Parathyroid adenoma (tissue), 2 donors: ENCODE results near the gene YAP1.

Experiments used
- H2AFZ ChIP-seq: fragments of 300-600 bp; sonication (generic); one replicate; pipeline ENCODE4 v1.7.0; 2017; ENCODE audit warnings: antibody characterized with exemption, mild to moderate bottlenecking
- H3K27ac ChIP-seq: fragments of 300-600 bp; sonication (generic); one replicate; pipeline ENCODE4 v1.7.0; 2017
- H3K27me3 ChIP-seq: fragments of 300-600 bp; sonication (generic); one replicate; pipeline ENCODE4 v1.7.0; 2017; ENCODE audit warnings: low read length; ENCODE audit not compliant: control insufficient read depth, insufficient read depth
- H3K36me3 ChIP-seq: fragments of 300-600 bp; sonication (generic); one replicate; pipeline ENCODE4 v1.7.0; 2017; ENCODE audit warnings: low read length; ENCODE audit not compliant: control insufficient read depth, insufficient read depth
- H3K4me1 ChIP-seq: fragments of 300-600 bp; sonication (generic); one replicate; pipeline ENCODE4 v1.7.0; 2017; ENCODE audit warnings: control low read depth
- H3K4me2 ChIP-seq: fragments of 300-600 bp; sonication (generic); one replicate; pipeline ENCODE4 v1.7.0; 2017; ENCODE audit warnings: low read length
- H3K4me3 ChIP-seq: fragments of 300-600 bp; sonication (generic); one replicate; pipeline ENCODE4 v1.7.0; 2017; ENCODE audit warnings: low read depth, low read length
- H3K79me2 ChIP-seq: fragments of 300-600 bp; sonication (generic); one replicate; pipeline ENCODE4 v1.7.0; 2017; ENCODE audit warnings: control low read depth
- H3K9ac ChIP-seq: fragments of 300-600 bp; sonication (generic); one replicate; pipeline ENCODE4 v1.7.0; 2017; ENCODE audit warnings: mild to moderate bottlenecking
- H3K9me3 ChIP-seq: fragments of 300-600 bp; sonication (generic); one replicate; pipeline ENCODE4 v1.7.0; 2017; ENCODE audit warnings: low read length; ENCODE audit not compliant: control insufficient read depth
- TF ChIP-seq, protein P1 (sequence below): fragments of 300-600 bp; sonication (generic); IDR thresholded peaks from one replicate; pipeline ENCODE4 v1.7.0; 2017; ENCODE audit warnings: antibody characterized with exemption, mild to moderate bottlenecking
- donor health status: primary hyperparathyroidism.

Gene YAP1

GRCh38 chr11:102239911-102240310, 129.7 kb downstream of the YAP1 start:
- Histone ChIP-seq H3K36me3 (no peaks in the 10 kb centered on the region), H3K9ac (no peak overlapping the region), H3K27ac (no peak overlapping the region), H2AFZ (no peak overlapping the region), H3K4me2 (no peak overlapping the region), H3K4me3 (no peak overlapping the region), H3K79me2 (no peaks in the 10 kb centered on the region), H3K4me1 (no peaks in the 10 kb centered on the region), H3K9me3 (no peaks in the 10 kb centered on the region), H3K27me3 (no peaks in the 10 kb centered on the region)
- TF ChIP-seq, protein P1, sequence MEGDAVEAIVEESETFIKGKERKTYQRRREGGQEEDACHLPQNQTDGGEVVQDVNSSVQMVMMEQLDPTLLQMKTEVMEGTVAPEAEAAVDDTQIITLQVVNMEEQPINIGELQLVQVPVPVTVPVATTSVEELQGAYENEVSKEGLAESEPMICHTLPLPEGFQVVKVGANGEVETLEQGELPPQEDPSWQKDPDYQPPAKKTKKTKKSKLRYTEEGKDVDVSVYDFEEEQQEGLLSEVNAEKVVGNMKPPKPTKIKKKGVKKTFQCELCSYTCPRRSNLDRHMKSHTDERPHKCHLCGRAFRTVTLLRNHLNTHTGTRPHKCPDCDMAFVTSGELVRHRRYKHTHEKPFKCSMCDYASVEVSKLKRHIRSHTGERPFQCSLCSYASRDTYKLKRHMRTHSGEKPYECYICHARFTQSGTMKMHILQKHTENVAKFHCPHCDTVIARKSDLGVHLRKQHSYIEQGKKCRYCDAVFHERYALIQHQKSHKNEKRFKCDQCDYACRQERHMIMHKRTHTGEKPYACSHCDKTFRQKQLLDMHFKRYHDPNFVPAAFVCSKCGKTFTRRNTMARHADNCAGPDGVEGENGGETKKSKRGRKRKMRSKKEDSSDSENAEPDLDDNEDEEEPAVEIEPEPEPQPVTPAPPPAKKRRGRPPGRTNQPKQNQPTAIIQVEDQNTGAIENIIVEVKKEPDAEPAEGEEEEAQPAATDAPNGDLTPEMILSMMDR: no peak

DNA sequence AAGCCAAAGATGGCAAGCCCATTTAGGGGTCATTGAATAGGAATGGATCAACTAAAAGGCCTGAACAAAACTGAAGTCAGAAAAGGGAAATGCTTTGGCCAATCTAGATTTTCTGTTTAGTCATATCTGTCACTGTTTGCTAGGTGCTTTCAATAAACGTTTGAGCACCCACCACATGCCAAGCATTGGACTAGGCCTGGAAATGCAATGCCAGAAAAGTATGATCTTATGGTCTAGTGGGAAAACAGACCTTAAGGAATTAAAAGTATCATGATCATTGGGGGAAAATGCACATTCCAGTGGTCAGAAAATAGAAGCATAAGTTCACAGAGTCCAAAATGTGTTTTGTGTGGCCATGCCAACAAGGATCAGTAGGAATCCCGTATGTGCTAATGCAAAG, 130.3 kb downstream of the YAP1 start:
- H3K79me2 ChIP-seq: no peaks in the 10 kb centered on the region
- H3K27ac ChIP-seq: no peak overlapping the region
- H3K9me3 ChIP-seq: no peaks in the 10 kb centered on the region

GRCh38 chr11:102241026-102241425, 130.8 kb downstream of the YAP1 start:
- no peaks in the 10 kb centered on the region for H3K36me3 ChIP-seq
- H3K79me2 ChIP-seq: no peaks in the 10 kb centered on the region
- no peaks in the 10 kb centered on the region for H3K27me3 ChIP-seq
- H3K27ac ChIP-seq: no peak overlapping the region
- no peak overlapping the region for H3K9ac ChIP-seq
- H3K4me1 ChIP-seq: no peaks in the 10 kb centered on the region
- H3K4me3 ChIP-seq: no peak overlapping the region
- TF ChIP-seq, protein P1: no peak
- H3K9me3 ChIP-seq: no peaks in the 10 kb centered on the region
- no peak overlapping the region for H3K4me2 ChIP-seq
- H2AFZ ChIP-seq: no peak overlapping the region

More for the DNA sequence above, 130.3 kb downstream of the YAP1 start:
- Histone ChIP-seq H3K27me3 (no peaks in the 10 kb centered on the region), H3K4me2 (no peak overlapping the region), H3K9ac (no peak overlapping the region), H3K4me3 (no peak overlapping the region), H2AFZ (no peak overlapping the region), H3K36me3 (no peaks in the 10 kb centered on the region), H3K4me1 (no peaks in the 10 kb centered on the region)
- TF ChIP-seq, protein P1: no peak

GRCh38 chr11:102243399-102243884, 133.2 kb downstream of the YAP1 start:
- H3K27ac ChIP-seq: no peak overlapping the region
- H3K9me3 ChIP-seq: no peaks in the 10 kb centered on the region
- no peaks in the 10 kb centered on the region for H3K79me2 ChIP-seq
- no peaks in the 10 kb centered on the region for H3K36me3 ChIP-seq
- H3K27me3 ChIP-seq: no peaks in the 10 kb centered on the region
- no peak overlapping the region for H2AFZ ChIP-seq
- no peak overlapping the region for H3K4me3 ChIP-seq
- H3K4me2 ChIP-seq: no peak overlapping the region
- H3K4me1 ChIP-seq: no peaks in the 10 kb centered on the region
- no peak overlapping the region for H3K9ac ChIP-seq
- TF ChIP-seq, protein P1: no peak

DNA sequence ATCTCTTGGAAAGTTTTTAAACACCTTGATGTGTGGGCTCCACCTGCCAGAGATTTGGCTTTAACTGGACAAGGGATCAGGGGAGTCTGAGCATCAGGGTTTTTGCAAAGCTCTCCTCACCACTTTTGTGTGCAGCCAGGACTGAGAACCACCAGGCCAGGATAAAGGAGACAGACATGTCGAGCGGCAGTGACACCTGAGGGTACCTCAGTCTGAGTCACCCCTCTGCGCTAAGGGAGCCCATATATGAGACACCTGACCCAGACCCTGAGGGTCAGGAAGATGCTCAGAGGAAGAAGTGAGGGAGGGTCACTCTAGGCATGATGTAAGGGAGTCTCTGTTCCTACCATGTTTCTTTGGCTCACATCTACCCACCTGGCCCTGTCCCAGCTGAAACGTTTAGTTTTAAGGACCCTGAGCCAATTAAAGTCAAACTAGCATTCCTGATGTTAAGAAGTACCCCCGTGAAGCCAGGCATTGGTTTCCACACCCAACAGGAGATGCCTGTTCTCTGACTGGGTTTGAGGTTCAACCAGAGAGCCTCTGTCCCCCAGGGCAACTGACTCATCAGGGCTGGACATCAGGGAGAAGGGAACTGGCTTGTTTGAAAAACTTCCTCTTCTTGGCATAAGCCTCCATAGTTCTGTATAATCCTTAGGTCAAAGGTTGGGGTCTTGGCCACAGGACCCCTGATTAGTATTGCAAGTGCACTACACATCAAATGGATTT, 134.6 kb downstream of the YAP1 start:
- Histone ChIP-seq H3K9ac (no peak overlapping the region), H3K4me3 (no peak overlapping the region), H3K79me2 (no peaks in the 10 kb centered on the region), H3K27ac (no peak overlapping the region), H3K27me3 (no peaks in the 10 kb centered on the region), H3K9me3 (no peaks in the 10 kb centered on the region), H3K36me3 (no peaks in the 10 kb centered on the region), H3K4me1 (no peaks in the 10 kb centered on the region), H2AFZ (no peak overlapping the region), H3K4me2 (no peak overlapping the region)
- TF ChIP-seq, protein P1: no peak
